ENCODE data around the gene KAT2B.

- TF ChIP-seq CTCF (IDR thresholded peaks at IDR 0.05) (no peak), POLR2A (IDR thresholded peaks at IDR 0.05) (no peak)
These were observed 70.6 kb downstream of the KAT2B start for GRCh38 chr3:20110826-20111225.
